Measurements from ENCODE around the gene CCDC24. TPM values are rescaled to one million over a fixed set of nuclear protein-coding genes. Genes with fewer than 3 reads are reported as not detected.

Gene CCDC24
- total RNA-seq, 2 donors from 2014 or later = 6.7 to 21.1 TPM

DNA sequence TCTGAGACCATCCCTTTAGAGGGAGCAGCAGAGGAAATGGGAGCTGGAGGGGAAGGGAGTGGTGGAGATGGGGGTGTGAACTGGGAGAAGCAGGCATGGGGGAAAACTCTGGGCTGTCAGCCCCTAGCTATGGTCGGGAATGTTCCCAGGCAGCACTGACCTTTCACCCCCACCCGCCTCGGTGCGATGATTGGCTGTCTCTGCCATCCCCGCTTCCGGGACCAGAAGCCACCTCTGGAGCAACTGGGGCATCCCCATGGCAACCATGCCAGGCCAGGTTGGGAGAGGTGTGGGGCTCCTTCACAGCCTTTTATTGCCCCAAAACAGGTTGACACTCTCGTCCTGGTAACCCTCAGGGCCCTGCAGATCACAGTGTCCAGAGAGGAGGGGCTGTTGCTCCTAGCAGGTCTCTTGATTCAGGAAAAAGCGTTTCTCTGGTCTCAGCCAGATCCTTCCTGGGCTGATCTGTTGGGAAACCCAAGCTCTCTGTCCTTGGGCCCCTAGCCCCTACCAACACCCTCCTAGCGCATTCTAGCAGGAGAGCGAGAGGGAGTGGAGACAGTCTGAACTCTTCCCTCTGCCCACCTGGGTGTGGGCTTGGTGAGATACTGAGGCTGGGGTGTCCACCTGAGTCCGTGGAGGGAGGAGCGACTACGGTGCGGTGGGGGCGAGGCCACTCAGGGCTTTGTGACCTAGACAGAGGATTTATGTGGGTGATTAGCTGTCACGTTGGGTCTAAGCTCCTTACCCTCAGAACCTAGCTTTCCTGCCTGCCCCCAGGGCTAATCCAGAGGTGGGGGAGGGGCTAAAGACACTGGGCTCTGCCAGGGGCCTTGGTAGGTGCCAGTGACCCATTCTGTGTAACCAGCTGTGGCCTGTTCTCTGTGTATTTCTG, 52.0 kb downstream of the CCDC24 start:
- intact Hi-C loops (cut with DNase I) = loop anchor here (5.0 kb wide), 1 partner anchor 41 kb away; no protein-coding TSS in a partner anchor
- H3K36me3 ChIP-seq (replicated peaks in 1 of 2; ENCODE audit: insufficient read depth in 1 of 2, low read depth in 2 of 2) = no peaks in the 10 kb centered on the region
- TF ChIP-seq, protein P1, sequence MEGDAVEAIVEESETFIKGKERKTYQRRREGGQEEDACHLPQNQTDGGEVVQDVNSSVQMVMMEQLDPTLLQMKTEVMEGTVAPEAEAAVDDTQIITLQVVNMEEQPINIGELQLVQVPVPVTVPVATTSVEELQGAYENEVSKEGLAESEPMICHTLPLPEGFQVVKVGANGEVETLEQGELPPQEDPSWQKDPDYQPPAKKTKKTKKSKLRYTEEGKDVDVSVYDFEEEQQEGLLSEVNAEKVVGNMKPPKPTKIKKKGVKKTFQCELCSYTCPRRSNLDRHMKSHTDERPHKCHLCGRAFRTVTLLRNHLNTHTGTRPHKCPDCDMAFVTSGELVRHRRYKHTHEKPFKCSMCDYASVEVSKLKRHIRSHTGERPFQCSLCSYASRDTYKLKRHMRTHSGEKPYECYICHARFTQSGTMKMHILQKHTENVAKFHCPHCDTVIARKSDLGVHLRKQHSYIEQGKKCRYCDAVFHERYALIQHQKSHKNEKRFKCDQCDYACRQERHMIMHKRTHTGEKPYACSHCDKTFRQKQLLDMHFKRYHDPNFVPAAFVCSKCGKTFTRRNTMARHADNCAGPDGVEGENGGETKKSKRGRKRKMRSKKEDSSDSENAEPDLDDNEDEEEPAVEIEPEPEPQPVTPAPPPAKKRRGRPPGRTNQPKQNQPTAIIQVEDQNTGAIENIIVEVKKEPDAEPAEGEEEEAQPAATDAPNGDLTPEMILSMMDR (IDR thresholded peaks at IDR 0.05) = no peak
- no peak for TF ChIP-seq POLR2A (IDR thresholded peaks at IDR 0.05)
- DNase-seq (no peak), ATAC-seq (no peak)
- H3K9me3 ChIP-seq = no peaks in the 10 kb centered on the region
- no peak overlapping the region for H3K4me3 ChIP-seq
- H3K4me1 ChIP-seq = peaks cover 7% of the 10 kb centered on the region
- H3K27ac ChIP-seq = no peak overlapping the region
- 56 to 81% methylated on average over 10 to 16 of the region's 16 CpGs for WGBS, 2 donors
- no peaks in the 10 kb centered on the region for H3K27me3 ChIP-seq

DNA sequence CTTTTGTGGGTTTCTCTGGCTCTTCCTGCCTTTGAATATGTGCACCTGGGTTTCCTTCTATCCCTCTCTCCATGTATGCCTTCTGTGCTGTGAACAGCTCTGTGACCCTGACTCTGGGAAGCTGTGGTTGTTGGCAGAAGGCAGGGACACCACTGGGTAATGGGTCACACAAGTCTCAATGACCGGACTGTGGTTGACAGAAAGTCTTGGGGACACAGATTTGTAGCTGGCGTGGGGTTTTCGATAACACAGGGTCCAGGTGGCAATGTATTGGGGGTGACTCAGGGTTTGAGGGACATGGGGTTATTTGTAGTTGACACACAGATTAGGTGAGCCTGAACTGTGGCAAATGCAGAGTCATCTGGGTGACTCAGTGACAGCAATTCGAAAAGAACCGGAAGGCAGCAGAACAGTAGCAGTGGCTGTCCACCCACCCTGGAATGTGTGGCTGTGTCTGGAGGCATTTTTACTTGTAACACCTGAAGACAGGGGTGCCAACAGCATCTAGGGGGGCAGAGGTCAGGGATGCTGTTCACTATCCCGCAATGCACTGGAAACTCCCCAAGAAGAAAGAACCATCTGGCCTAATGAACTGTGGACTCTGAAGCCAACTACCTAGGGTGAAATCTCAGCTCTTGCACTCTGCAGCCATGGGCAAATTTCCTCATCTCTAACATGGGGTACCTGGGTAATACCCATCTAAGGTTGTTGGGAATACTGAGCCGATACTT, 52.8 kb downstream of the CCDC24 start:
- no peak overlapping the region for H3K4me3 ChIP-seq
- intact Hi-C loops (cut with DNase I) = loop anchor here (5.0 kb wide), 1 partner anchor 42 kb away; no protein-coding TSS in a partner anchor
- H3K36me3 ChIP-seq (replicated peaks in 1 of 2; ENCODE audit: insufficient read depth in 1 of 2, low read depth in 2 of 2) = no peaks in the 10 kb centered on the region
- H3K4me1 ChIP-seq = peaks cover 7% of the 10 kb centered on the region
- no peaks in the 10 kb centered on the region for H3K27me3 ChIP-seq
- TF ChIP-seq, protein P1 (IDR thresholded peaks at IDR 0.05) = no peak
- TF ChIP-seq POLR2A (IDR thresholded peaks at IDR 0.05) = no peak
- no peak for DNase-seq
- H3K9me3 ChIP-seq = no peaks in the 10 kb centered on the region
- no peak for ATAC-seq
- WGBS, 2 donors = 79 to 83% methylated on average over 6 to 7 of the region's 7 CpGs
- no peak overlapping the region for H3K27ac ChIP-seq

DNA sequence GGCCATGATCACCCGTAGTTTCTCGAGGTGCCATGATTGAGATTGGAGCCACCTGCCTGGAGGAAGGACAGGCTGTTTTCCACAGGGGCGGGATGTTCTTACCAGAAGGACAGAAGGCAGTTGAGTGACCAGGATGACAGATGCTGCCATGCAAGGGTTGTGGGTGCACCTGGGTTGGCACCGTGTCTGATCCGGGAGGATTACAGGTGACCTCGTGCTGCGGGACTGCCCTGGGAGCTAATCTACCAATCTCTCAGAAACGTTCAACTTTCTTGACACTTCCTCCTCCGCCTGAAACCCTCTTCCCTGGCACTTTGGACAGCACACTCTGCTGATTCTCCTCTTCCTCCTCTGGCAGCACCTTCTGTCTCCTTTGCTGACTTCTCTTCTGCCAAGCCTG, 53.7 kb downstream of the CCDC24 start:
- Histone ChIP-seq H3K36me3 (replicated peaks in 1 of 2; ENCODE audit: insufficient read depth in 1 of 2, low read depth in 2 of 2) (no peaks in the 10 kb centered on the region), H3K27ac (no peak overlapping the region), H3K9me3 (no peaks in the 10 kb centered on the region), H3K27me3 (no peaks in the 10 kb centered on the region), H3K4me3 (no peak overlapping the region), H3K4me1 (peaks cover 7% of the 10 kb centered on the region)
- TF ChIP-seq, protein P1 (IDR thresholded peaks at IDR 0.05) = no peak
- TF ChIP-seq POLR2A (IDR thresholded peaks at IDR 0.05) = no peak
- intact Hi-C loops (cut with DNase I) = no loop called here
- DNase-seq = no peak
- WGBS, 2 donors = 57 to 60% methylated on average over 9 of the region's 9 CpGs
- ATAC-seq = no peak

Other genes with a start within 250 kb of the CCDC24 start
- 10 to 100 TPM in 1 of 2 donors, 1 to 10 TPM in 1; 1.3 to 12.5 TPM for gene ARTN, start 57.8 kb upstream of the CCDC24 start, total RNA-seq
- 10 to 100 TPM; 10.4 to 29.3 TPM for gene IPO13, start 44.6 kb upstream of the CCDC24 start, total RNA-seq
- 10 to 100 TPM; 25.4 to 35.3 TPM for gene DPH2, start 21.6 kb upstream of the CCDC24 start, total RNA-seq
- 100 to 1,000 TPM in 1 of 2 donors, 10 to 100 TPM in 1; 73.5 to 103 TPM for gene ATP6V0B, start 16.6 kb upstream of the CCDC24 start, total RNA-seq
- 10 to 100 TPM; 18.2 to 29.3 TPM for gene B4GALT2, start 12.4 kb upstream of the CCDC24 start, total RNA-seq
- gene SLC6A9, start 39.9 kb downstream of the CCDC24 start, total RNA-seq = 1 to 10 TPM; 2.3 to 4.6 TPM
- not detected for gene KLF17, start 127.2 kb downstream of the CCDC24 start, total RNA-seq
- gene KLF18, start 150.0 kb downstream of the CCDC24 start, total RNA-seq = not detected
- 10 to 100 TPM; 39.2 to 93.3 TPM for gene DMAP1, start 221.9 kb downstream of the CCDC24 start, total RNA-seq